Astrocyte of the cerebellum (primary cell): ENCODE data around the gene ALDH3B1.

Experiments used
- DNase-seq: peaks from one replicate; pipeline ENCODE4 v3.0.0-alpha.2; 2011; ENCODE audit warnings: low read depth
- H3K4me3 ChIP-seq: 2 replicates; pipeline ENCODE4 v1.5.1; 2011; ENCODE audit warnings: mild to moderate bottlenecking, low read depth, low read length, moderate library complexity
- in situ Hi-C: cut with HindIII; loops from 2 replicates; pipeline ENCODE4 v1.10.0; 2017; ENCODE audit warnings: low sequenced_read_pairs
- TF ChIP-seq, protein P1 (sequence below): IDR thresholded peaks from 2 replicates; pipeline ENCODE4 v1.5.1; 2012; ENCODE audit warnings: low read length, low read depth, moderate library complexity, mild to moderate bottlenecking; ENCODE audit errors: missing control alignments

The ALDH3B1 gene

GRCh38 chr11:67999201-67999629, 10.9 kb upstream of the ALDH3B1 start:
- in situ Hi-C loops = no loop called here
- TF ChIP-seq, protein P1, sequence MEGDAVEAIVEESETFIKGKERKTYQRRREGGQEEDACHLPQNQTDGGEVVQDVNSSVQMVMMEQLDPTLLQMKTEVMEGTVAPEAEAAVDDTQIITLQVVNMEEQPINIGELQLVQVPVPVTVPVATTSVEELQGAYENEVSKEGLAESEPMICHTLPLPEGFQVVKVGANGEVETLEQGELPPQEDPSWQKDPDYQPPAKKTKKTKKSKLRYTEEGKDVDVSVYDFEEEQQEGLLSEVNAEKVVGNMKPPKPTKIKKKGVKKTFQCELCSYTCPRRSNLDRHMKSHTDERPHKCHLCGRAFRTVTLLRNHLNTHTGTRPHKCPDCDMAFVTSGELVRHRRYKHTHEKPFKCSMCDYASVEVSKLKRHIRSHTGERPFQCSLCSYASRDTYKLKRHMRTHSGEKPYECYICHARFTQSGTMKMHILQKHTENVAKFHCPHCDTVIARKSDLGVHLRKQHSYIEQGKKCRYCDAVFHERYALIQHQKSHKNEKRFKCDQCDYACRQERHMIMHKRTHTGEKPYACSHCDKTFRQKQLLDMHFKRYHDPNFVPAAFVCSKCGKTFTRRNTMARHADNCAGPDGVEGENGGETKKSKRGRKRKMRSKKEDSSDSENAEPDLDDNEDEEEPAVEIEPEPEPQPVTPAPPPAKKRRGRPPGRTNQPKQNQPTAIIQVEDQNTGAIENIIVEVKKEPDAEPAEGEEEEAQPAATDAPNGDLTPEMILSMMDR = no peak
- DNase-seq = no peak
- no peak overlapping the region for H3K4me3 ChIP-seq

DNA sequence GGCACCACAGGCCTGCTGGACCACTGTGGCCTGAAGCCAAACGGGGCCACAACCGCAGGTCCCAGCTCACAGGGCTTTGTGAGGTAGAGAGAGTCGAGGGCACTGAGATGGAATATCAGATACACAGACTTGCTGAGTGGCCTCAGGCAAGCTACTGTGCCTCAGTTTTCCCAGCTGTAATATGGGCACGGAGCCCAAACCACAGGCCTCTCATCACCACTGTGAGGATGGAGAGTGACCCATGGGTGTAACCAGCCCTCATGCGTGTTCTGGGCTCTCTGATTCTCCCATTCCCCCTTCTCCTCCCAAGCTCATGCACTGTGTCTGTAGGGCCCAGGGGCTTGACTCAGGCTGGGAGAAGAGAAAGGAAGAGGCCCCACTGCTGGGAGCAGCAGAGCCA, 10.4 kb upstream of the ALDH3B1 start:
- H3K4me3 ChIP-seq = no peak overlapping the region
- DNase-seq = no peak
- TF ChIP-seq, protein P1 = no peak
- in situ Hi-C loops = no loop called here

GRCh38 chr11:68002575-68002937, 7.6 kb upstream of the ALDH3B1 start:
- TF ChIP-seq, protein P1 = no peak
- DNase-seq = no peak
- in situ Hi-C loops = no loop called here
- H3K4me3 ChIP-seq = no peak overlapping the region

- TF ChIP-seq, protein P1 = no peak
- no peak for DNase-seq
Observed at GRCh38 chr11:68002938-68003845, 6.9 kb upstream of the ALDH3B1 start.

GRCh38 chr11:68003846-68004550, 6.1 kb upstream of the ALDH3B1 start, which contains the start of gene UNC93B1:
UNC93B1 (minus strand) TSS chr11:68004097; CDS start chr11:68004043, 54 bp downstream.
- peak within 1 kb of the TSS; percentile 51 for H3K4me3 ChIP-seq
- no peak for DNase-seq
- in situ Hi-C loops = no loop called here

More at GRCh38 chr11:68002938-68003845, 6.9 kb upstream of the ALDH3B1 start:
- in situ Hi-C loops = no loop called here
- H3K4me3 ChIP-seq = peak overlapping the region; percentile 51

More at GRCh38 chr11:68003846-68004550, 6.1 kb upstream of the ALDH3B1 start, which contains the start of gene UNC93B1:
- TF ChIP-seq, protein P1 = no peak
